ENCODE data around the gene ABCB6. TPM values are rescaled to one million over a fixed set of nuclear protein-coding genes. Genes with fewer than 3 reads are reported as not detected.

ABCB6 gene
- polyA plus RNA-seq, 12 donors: 28.3 to 42.0 (median 29.6) TPM; not detected in 1

DNA sequence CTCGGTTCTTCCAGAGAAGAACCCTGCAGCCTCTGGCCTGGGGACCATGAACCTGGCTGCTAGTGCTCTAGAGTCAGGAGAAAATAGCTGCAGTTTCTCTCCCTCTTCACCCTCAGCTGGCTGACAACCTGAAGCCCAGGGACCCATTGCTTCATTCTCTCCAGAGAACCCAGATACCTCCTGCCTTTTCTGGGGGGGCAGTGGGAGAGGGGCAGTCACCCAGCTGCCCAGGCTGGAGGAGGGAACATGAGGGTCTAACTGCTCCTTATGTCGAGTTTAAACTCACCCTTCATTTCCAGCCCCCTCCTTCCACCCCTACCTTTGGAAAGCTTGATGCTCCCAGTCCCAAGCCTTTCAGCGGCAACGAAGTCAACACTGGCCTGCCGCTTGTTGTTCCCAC is 19.8 kb downstream of the ABCB6 start:
- no peak for DNase-seq

DNA sequence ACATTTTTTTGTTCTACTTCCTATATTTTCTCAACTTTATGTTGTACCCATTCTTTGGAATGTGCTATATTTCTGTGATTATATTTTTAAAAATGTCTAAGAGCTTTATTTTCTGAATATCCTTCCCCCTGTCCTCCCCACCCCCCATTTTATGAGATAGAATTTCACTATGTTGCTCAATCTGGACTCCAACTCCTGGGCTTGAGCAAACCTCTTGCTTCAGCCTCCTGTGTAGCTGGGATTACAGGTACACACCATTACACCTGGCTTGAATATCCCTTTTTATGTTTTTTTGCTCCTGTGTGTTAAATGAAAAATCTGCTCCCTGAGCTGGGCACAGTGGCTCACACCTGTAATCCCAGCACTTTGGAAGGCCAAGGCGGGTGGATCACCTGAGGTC is 21.4 kb downstream of the ABCB6 start:
- DNase-seq: no peak

DNA sequence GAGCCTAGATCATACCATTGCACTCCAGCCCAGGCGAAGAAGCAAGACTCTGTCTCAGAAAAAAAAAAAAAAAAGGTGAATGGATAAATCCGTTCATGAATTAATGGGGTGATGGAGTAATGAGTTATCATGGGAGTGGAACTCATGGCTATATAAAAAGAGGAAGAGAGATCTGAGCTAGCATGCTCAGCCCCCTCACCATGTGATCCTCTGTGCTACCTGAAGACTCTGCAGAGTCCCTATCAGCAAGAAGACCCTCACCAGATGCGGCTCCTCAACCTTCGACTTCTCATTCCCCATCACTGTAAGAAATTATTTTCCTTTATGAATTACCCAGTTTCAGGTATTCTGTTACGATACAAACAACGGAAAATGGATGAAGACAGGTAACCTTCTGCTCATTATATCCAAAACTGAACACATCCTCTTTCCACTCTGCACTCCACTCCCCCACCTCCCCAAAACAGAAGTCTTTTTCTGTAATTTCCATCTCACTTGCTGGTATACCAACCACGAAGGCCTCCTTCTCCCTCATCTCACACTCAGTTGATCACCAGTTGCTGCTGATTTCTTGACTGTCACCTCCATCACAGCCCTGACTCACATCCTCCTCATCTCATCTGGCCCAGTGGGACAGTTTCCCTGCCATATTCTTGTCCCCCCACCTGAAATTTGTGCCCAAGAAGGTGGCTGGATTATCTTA is 31.9 kb downstream of the ABCB6 start:
- no peak for DNase-seq

DNA sequence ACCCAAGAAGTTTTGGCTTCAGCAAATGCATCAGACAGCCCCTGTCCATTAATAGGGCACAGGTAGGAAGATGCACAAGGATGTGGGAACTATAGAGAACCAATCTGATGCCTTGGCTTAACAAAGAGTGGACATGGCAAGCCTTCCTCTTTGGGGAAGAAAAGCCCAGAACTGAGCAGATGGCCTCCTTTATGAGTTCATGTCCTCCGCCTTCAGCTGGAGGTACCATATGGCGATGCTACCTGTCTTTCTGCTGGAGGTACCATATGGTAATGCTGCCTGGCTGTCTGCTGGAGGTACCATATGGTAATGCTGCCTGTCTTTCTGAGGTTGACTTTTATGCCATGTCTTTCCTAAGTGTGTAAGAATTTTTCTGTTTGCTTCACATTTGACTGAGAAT is 34.6 kb downstream of the ABCB6 start:
- no peak for DNase-seq

DNA sequence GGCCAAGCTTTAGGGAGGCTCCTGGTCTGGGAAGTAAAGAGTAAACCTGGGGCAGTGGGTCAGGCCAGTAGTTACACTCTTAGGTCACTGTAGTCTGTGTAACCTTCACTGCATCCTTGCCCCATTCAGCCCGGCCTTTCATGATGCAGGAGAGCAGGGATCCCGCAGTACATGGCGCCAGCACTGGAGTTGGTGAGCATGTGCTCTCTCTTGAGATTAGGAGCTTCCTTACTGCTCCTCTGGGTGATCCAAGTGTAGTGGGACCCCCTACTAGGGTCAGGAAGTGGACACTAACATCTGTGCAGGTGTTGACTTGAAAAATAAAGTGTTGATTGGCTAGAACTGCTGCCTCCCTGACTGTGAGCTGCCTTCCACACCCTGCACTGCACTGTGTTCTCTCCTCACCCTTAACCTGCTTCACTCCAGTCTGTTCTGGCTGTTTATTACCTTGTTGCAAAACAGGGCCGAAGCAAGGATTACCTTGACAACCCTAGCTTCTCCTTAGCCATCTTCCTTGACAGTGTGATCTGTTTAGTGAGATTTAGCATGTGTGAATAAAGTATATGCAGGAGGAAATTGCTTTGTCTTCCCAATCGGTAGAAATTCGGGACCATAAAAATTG is 35.5 kb downstream of the ABCB6 start:
- no peak for DNase-seq

DNA sequence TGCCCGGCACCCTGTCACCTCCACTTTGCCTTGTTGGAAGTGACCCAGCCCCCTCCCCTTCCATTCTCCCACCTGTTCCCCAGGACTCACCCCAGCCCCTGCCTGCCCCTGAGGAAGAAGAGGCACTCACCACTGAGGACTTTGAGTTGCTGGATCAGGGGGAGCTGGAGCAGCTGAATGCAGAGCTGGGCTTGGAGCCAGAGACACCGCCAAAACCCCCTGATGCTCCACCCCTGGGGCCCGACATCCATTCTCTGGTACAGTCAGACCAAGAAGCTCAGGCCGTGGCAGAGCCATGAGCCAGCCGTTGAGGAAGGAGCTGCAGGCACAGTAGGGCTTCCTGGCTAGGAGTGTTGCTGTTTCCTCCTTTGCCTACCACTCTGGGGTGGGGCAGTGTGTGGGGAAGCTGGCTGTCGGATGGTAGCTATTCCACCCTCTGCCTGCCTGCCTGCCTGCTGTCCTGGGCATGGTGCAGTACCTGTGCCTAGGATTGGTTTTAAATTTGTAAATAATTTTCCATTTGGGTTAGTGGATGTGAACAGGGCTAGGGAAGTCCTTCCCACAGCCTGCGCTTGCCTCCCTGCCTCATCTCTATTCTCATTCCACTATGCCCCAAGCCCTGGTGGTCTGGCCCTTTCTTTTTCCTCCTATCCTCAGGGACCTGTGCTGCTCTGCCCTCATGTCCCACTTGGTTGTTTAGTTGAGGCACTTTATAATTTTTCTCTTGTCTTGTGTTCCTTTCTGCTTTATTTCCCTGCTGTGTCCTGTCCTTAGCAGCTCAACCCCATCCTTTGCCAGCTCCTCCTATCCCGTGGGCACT is 36.2 kb downstream of the ABCB6 start:
- no peak for DNase-seq

DNA sequence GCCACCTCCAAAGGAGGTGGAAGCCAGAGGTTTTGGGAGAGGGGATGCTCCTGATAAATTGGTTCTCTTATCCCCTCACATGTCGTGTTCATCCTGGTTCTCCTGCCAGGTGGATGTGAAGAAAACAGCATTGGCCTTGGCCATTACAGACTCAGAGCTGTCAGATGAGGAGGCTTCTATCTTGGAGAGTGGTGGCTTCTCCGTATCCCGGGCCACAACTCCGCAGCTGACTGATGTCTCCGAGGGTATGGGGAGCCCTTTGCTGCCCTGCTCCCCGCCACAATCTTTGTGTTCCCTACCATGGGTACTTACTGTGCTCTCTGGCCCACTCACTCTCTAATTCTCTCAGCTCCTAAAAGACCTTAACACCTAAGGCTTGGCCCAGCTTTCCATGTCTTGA is 37.2 kb downstream of the ABCB6 start:
- no peak for DNase-seq

DNA sequence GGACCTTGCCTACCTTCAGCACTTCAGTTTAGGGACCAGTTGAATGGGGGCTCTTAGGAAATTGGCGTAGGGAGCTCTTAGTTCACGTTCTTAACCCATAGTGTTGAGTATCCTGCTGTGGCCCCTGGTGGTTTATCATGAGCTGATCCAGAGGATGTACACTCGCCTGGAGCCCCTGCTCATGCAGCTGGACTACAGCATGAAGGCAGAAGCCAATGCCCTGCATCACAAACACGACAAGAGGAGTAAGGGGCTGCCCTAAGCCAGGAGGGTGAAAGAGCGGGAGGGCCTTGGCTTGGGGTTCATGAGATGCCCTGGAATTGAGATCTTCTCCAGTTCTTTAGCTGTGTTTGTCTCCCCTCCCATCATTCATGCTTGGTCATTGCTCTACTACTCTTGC is 37.8 kb downstream of the ABCB6 start:
- DNase-seq: no peak

DNA sequence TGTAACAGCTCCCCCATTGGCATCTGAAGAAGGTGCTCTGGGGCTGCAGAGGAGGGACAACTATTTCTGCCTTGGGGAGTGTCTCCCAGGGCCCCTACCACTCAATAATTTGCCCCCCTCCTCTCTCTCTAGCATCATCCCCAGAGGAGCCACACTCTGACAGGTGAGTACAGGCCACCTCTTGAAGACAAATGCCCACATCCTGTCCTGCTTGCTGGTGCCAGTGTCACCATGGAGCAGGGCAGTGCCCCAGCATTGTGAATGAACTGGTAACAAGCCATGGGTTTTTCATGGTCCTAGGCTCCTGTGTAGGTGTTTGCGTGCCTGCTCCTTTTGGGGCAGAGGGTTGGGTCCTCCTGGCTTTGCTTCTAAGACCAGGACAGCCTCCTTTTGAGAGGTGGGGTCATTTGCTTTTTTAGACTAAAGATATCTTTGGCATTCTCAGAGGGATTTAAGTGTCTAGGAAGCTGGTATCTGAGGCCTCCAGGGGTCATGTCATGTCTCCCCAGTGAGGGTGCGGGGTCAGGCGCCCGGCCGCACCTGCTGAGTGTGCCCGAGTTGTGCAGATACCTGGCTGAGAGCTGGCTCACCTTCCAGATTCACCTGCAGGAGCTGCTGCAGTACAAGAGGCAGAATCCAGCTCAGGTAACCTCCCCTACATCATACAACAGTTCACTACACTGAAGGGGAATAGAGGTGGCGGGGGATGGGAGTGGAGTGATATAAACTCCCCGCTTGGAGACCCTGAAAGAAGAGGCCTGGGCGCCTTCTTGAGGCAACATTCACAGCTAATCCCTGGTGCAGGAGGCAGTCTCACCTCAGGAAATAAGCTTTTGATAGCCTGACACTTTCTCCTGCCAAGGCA is 38.9 kb downstream of the ABCB6 start:
- DNase-seq: no peak

DNA sequence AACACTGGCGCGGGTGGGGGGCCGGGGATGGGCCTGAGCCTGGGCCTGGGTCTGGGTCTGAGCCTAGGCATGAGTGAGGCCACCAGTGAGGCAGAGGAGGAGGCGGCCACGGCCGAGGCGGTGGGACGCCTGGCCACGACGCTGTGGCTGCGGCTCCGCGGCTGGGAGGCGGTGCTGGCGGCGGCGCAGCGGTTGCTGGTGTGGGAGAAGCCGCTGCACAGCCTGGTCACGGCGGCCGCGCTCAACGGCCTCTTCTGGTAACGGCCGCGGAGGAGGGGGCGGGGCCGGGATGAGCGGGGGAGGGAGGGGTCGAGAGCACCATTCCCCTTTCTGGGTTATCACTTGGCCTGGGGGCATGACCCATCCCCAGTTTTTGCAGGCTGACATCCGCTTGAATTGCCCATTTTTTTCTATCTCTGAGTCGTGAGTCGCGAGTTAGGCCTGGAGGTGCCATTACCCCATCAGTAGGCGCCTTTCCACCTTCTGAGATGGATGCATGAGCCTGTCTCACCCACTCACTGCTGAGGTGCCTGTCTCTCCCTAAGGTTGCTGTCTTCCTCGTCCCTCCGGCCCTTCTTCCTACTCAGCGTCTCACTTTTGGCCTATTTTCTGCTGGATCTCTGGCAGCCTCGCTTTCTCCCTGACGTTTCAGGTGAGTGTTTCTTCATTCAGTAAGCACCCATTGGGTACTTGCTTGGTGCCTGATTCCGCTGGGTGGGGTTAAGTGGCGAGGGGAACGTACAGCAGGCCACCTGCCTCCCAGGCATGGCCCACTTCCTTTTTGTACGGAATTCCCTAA is 40.2 kb downstream of the ABCB6 start:
- DNase-seq: peak; percentile 20

DNA sequence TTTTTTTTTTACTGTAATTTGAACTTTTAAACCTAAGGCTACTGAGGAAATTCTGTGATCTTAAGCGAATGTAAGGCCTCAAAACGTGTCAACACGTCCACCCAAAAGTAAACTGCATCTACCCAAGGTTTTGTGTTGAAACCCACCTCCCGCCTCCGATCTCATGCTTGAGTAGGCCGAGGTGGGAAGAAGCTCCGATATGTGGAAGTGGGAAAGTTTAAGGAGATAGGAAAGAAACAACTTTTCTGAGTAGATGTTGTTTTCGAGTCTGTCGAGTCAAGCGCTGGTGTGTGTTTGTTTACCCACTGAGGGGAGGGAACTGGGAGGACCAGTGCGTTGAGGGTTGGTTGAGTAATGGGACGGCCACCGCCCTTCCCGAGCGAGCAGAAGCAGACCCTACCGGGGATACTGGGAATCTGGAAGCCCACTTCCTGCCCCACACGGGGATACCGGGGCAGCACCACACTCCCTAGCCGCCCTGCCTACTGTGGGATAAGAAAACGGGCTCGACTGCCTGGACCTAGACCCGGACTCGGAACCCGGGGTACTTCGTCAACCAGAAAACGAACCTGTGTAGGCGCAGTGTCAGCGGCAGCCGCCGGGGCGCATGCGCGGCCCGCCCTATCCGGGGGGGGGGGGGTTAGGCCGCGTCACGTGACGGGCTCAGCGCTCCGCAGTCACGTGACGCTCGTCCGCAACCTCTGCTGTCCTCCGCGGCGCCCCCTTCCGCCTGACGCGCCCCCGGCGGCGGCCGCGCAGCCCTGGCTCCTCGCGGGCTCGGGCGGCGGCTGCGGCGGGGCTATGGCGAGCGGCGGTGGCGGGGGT is 41.0 kb downstream of the ABCB6 start, which contains the start of gene RETREG2:
Gene RETREG2, plus strand, starts transcription at position 724 of the 825 bp plus-strand sequence. Its CDS starts 78 bp downstream, at position 802.
- DNase-seq: peak; percentile 93

DNA sequence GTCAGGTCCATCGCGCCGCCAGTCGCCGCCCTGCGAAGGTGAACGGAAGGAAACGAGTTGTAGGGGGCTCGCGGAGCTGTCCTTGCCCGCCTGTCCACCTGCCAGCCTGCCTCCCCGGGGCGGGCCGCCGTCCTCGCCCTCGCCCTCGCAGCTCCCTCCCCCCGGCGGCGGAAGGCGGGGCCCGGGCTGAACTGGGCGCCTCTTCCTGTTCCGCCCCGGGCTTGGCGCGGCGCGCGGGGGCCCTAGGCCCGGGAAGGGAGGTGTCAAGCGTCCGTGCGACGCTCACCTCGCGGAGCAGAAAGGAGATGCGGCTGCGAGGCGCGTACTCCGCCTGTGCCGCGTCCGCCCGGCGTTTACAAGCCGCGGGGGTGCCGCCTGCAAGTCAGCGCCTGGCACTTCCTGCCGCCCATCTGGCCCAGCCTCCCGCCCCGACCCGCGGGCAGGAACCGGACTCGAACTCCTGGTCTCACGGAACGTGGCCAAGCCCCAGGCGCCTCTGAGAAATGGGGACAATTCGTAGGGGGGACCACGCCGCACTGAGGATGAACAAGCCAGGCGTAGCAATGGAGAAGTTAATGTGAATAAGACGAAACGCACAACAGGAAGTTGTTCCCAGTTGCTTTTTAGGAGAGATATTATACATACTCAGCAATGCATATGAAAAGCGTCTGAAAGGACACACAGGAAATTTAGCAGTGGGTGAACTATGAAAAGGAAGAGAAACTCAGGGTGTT is 41.8 kb downstream of the ABCB6 start, which contains the start of gene CNPPD1:
Gene CNPPD1, minus strand, starts transcription at position 108 of the 734 bp plus-strand sequence. Its CDS starts 97 bp downstream, at position 11.
- peak; percentile 84 for DNase-seq

DNA sequence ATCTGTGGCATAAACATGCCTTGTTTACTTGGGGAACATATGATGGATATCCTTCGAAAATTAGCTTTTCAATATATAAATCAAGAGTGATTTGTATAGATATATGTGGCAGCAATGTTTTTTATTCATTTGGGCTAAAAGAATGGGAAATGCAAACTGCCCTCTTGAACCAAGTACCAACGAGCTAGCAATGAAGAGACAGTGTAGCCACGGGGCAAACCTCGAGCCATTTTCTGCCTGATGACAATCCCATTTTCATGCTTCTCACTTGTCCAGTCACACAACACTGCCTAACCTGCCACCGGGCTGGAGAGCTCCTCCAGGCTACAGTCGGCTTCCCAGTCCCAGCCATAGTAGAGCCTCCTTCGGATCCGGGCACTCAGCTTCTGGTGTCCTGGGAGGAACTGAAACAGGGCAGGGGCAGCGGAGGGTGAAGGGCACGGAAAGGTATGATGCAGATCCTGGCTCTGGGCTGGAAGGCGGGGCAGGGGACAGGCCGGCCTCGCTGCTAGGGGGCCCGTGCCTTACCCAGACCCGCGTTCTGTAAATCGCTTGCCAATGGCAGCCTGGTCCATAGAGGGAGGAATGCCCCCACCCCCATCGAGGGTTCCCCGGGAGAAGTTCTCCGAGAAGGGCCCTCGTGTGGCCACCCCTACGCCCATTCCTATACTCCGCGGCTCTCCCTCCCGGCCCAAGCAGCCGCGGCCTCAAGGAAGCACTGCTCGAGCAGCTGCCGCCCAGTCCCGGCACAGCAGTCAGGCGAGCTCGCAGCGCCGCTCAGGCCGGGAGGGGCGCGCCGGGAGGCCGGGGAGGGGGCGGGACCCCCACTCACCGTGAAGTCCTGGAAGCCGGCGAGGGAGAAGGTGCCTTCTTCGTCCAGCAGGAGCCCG is 42.6 kb downstream of the ABCB6 start:
- peak; percentile 11 for DNase-seq

DNA sequence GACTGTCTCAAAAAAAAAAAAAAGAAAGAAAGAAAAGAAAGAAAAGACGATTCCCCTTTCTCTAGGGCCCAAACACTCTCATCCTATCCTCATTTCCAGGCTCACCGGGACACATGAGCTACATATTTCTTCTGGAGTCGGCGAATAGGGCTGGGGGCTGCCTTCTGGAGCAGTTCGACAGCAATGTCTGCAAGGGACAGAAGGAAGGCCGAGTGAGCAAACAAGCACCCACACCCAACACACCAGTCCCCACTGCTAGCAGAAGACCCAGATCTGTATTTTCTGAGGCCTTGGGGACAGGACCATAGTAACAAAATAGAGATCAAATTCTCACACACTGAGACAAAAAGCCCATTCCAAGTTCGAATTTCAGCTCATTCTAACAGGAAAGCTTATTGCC is 43.3 kb downstream of the ABCB6 start:
- DNase-seq: no peak

DNA sequence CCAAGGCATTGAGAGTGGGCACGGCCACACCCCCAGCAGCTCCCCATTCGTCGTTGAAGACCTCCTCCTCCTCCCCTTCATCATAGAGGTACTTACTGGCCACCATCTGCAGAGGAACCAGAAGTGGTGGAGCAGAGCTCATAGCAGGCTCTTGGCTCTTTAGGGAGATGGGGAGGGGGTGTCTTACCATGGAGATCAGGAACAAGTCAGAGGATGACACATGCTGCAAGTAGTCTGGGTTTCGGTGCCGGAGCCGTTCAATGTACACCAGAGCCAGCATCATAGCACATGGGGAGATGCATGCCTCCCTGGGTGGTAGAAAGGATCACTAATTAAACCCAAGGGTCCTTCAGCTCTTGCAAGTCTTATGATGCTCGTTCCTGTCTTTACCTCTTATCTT is 44.0 kb downstream of the ABCB6 start:
- no peak for DNase-seq

DNA sequence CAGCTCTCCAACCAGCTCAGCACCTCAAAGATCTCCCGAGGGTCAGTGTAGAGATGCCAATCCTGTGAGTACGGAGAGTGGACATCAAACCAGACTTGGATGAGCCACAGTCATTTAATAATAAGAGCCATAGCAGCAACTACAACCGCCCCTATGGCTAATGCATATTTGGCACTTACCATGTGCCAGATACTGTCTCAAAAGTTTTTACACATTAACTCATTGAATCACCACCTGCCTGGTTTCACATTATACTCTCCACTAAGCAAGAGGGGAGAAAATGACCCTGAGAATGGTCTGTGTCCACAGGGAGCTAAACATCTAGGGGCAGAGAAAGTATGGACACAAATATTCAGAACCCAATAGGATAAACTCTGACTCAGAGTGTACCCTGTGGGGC is 44.6 kb downstream of the ABCB6 start:
- DNase-seq: no peak

DNA sequence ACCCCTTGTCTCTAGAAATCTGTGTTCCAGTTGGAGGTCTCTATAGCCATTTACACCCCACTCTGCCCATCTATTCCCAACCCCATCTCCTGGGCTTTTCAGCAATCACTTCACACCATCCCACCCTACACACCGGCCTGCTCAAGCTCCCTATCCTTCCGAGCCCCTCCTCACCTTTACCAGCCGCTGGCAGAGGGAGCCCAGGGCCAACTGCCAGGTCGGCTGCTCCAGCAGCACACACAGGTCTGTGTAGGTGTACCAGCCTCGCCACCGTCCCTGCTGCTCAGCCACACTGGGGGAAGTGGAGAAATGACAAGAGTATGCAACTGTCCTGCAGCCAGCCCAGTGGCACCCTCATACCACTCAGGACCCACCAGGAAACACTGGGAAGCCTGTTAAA is 45.6 kb downstream of the ABCB6 start:
- no peak for DNase-seq
